Right lobe of liver (tissue), 6 donors: Measurements from ENCODE around the gene HERC3. TPM values are rescaled to one million over a fixed set of nuclear protein-coding genes. Genes with fewer than 3 reads are reported as not detected.

Source experiments
- ATAC-seq, 4 donors: fragments of 200-7000 bp; cut with Tn5 transposase; one replicate each; pipeline ENCODE4 v1.9.1; 2020; ENCODE audit warnings: mild to moderate bottlenecking in 4 of 4, moderate library complexity in 4 of 4
- DNase-seq, 3 donors: peaks; one replicate each; pipeline ENCODE4 v3.0.0-alpha.2; 2020
- H3K27ac ChIP-seq, 3 donors: fragments of 200-600 bp; one replicate each; pipeline ENCODE4 v1.8.0; 2022
- H3K27me3 ChIP-seq, 2 donors: fragments of 200-600 bp; one replicate each; pipeline ENCODE4 v1.8.0; 2022
- H3K36me3 ChIP-seq, 4 donors: fragments of 200-600 bp; sonication (generic) in 1 of 4; one replicate each; pipeline versions ENCODE4 v1.5.1 to v1.8.0; 2017 to 2022; ENCODE audit warnings: control low read depth in 1 of 4
- H3K4me1 ChIP-seq, 4 donors: fragments of 200-600 bp; sonication (generic) in 1 of 4; one replicate each; pipeline versions ENCODE4 v1.5.1 to v1.8.0; 2017 to 2022; ENCODE audit warnings: control low read depth in 1 of 4
- H3K4me3 ChIP-seq, 3 donors: fragments of 200-600 bp; one replicate each; pipeline ENCODE4 v1.8.0; 2022
- H3K9me3 ChIP-seq, 4 donors: fragments of 200-600 bp; sonication (generic) in 1 of 4; one replicate each; pipeline versions ENCODE4 v1.5.1 to v1.8.0; 2017 to 2022; ENCODE audit warnings: control low read depth in 1 of 4
- CTCF ChIP-seq, 4 donors: fragments of 200-600 bp in 3 of 4; fragments of 450-650 bp in 1 of 4; IDR thresholded peaks; one replicate each; pipeline versions ENCODE4 v1.5.1 to v1.8.0; 2016 to 2022; ENCODE audit warnings: antibody characterized with exemption in 4 of 4, mild to moderate bottlenecking in 2 of 4
- POLR2A ChIP-seq: fragments of 450-650 bp; IDR thresholded peaks from one replicate; pipeline ENCODE4 v1.6.1; 2017; ENCODE audit warnings: antibody characterized with exemption, mild to moderate bottlenecking
- WGBS: methylation state at CpG from one replicate; pipeline ENCODE4 v1.1.6; 2018; ENCODE audit warnings: low coverage, low lambda C conversion rate; ENCODE audit not compliant: insufficient coverage; ENCODE audit errors: missing lambda C conversion rate; 5-methylcytosine and 5-hydroxymethylcytosine counted together
- intact Hi-C, 2 donors: fragments of 100-400 bp; cut with DNase I; formaldehyde crosslinking; loops; one replicate each; pipeline versions ENCODE4 v1.11.2 to v1.14.1; 2022
- total RNA-seq, 6 experiments: library from RNA; depleted of rRNA in 2 of 6; stranded (reverse); fragments of >200 nt in 2 of 6; fragmentation: NEBNext Ultra II Directional in 3 of 6; extraction: Animal tissue kit (Norgen Biotek cat#: 25700) in 3 of 6; gene quantifications; one replicate each; pipeline versions ENCODE4 v1.1.0 to v1.2.4, GENCODE V29; 2016 to 2023
- donor health status: DM: no; HTN: yes; CAD: no.
- donor health status: DM: no; HTN: no; CAD: no.
- donor health status: DM: no; HTN: no; CAD: no.
- donor health status: DM: no; HTN: yes; CAD: no.
- donor health status: DM: no; HTN: yes; CAD: no.

Gene HERC3
- total RNA-seq, 6 experiments from 2014 or later, result 7.2 to 15.3 (median 10.9) TPM

GRCh38 chr4:88752754-88753153, 160.5 kb downstream of the HERC3 start:
- peak; percentile 74 to 91 (median 82) for ATAC-seq
- H3K27ac ChIP-seq, result peak overlapping the region; percentile 58 to 82 (median 72)
- 25% methylated on average over 2 of the region's 2 CpGs for WGBS
- H3K36me3 ChIP-seq, result peaks cover 0 to 22% (median 2%) of the 10 kb centered on the region in 4 donors
- TF ChIP-seq POLR2A, result no peak
- TF ChIP-seq CTCF (IDR thresholded peaks at IDR 0.05), result peak in 1 of 4 donors; percentile 19
- DNase-seq, result peak; percentile 82 to 92 (median 91)
- H3K27me3 ChIP-seq, result no peaks in the 10 kb centered on the region
- H3K4me1 ChIP-seq, result peaks cover 0 to 58% (median 26%) of the 10 kb centered on the region in 4 donors
- peak overlapping the region in 2 of 3 donors; percentile 14 to 28 for H3K4me3 ChIP-seq
- H3K9me3 ChIP-seq, result no peaks in the 10 kb centered on the region
- intact Hi-C loops, result no loop called here

GRCh38 chr4:88753658-88754571, 161.6 kb downstream of the HERC3 start:
- H3K36me3 ChIP-seq, result peaks cover 0 to 13% (median 0%) of the 10 kb centered on the region in 4 donors
- peak overlapping the region; percentile 58 to 82 (median 72) for H3K27ac ChIP-seq
- WGBS, result 17% methylated on average over 7 of the region's 7 CpGs

GRCh38 chr4:88754796-88755195, 162.5 kb downstream of the HERC3 start:
- DNase-seq (no peak), ATAC-seq (peak in 1 of 4 donors; percentile 8)
- WGBS, result 30% methylated on average over 3 of the region's 3 CpGs
- H3K27ac ChIP-seq, result peak overlapping the region; percentile 58 to 82 (median 72)
- peaks cover 0 to 70% (median 26%) of the 10 kb centered on the region in 4 donors for H3K4me1 ChIP-seq
- H3K4me3 ChIP-seq, result no peak overlapping the region
- TF ChIP-seq POLR2A, result no peak
- TF ChIP-seq CTCF (IDR thresholded peaks at IDR 0.05), result no peak
- no peaks in the 10 kb centered on the region for H3K9me3 ChIP-seq
- H3K27me3 ChIP-seq, result no peaks in the 10 kb centered on the region
- H3K36me3 ChIP-seq, result peaks cover 0 to 4% (median 0%) of the 10 kb centered on the region in 4 donors
- intact Hi-C loops, result no loop called here

More at GRCh38 chr4:88753658-88754571, 161.6 kb downstream of the HERC3 start:
- ATAC-seq, result peak; percentile 56 to 72 (median 64)
- DNase-seq, result no peak
- H3K9me3 ChIP-seq, result no peaks in the 10 kb centered on the region
- TF ChIP-seq CTCF (IDR thresholded peaks at IDR 0.05) (no peak), POLR2A (peak; percentile 77)
- H3K4me3 ChIP-seq, result no peak overlapping the region
- H3K27me3 ChIP-seq, result no peaks in the 10 kb centered on the region
- intact Hi-C loops, result no loop called here
- H3K4me1 ChIP-seq, result peaks cover 0 to 69% (median 26%) of the 10 kb centered on the region in 4 donors

GRCh38 chr4:88755454-88755853, 163.2 kb downstream of the HERC3 start:
- peaks cover 0 to 70% (median 26%) of the 10 kb centered on the region in 4 donors for H3K4me1 ChIP-seq
- H3K27ac ChIP-seq, result peak overlapping the region; percentile 58 to 82 (median 72)
- ATAC-seq, result no peak
- intact Hi-C loops, result no loop called here
- H3K9me3 ChIP-seq, result no peaks in the 10 kb centered on the region
- no peaks in the 10 kb centered on the region for H3K36me3 ChIP-seq
- H3K27me3 ChIP-seq, result no peaks in the 10 kb centered on the region
- TF ChIP-seq POLR2A (no peak), CTCF (IDR thresholded peaks at IDR 0.05) (no peak)
- 29% methylated on average over 1 of the region's 1 CpG for WGBS
- DNase-seq, result no peak
- no peak overlapping the region for H3K4me3 ChIP-seq
